GM23338 (cell line): ENCODE results near the gene INO80. TPM values are rescaled to one million over a fixed set of nuclear protein-coding genes. Genes with fewer than 3 reads are reported as not detected.

Experiments used
- ATAC-seq: fragments of 200-7000 bp; cut with Tn5 transposase; 3 replicates; pipeline ENCODE4 v1.9.1; 2020
- DNase-seq: peaks from one replicate; pipeline ENCODE4 v3.0.0-alpha.2; 2015; ENCODE audit warnings: low spot score
- H2AFZ ChIP-seq: fragments of 200-600 bp; sonication (generic); 2 replicates; pipeline ENCODE4 v1.8.0; 2016; ENCODE audit warnings: antibody characterized with exemption, mild to moderate bottlenecking, moderate library complexity
- H3F3A ChIP-seq: fragments of 200-600 bp; sonication (generic); replicated peaks from 2 replicates; pipeline ENCODE4 v1.8.0; 2017; ENCODE audit warnings: antibody characterized with exemption, mixed run types, low read depth
- H3K27ac ChIP-seq: fragments of 200-600 bp; sonication (generic); 2 replicates; pipeline ENCODE4 v1.6.1; 2016; ENCODE audit warnings: low read depth
- H3K27me3 ChIP-seq: fragments of 200-600 bp; sonication (generic); 2 replicates; pipeline ENCODE4 v1.8.0; 2016; ENCODE audit warnings: mild to moderate bottlenecking, mixed run types, moderate library complexity; ENCODE audit not compliant: insufficient read depth
- H3K36me3 ChIP-seq: fragments of 200-600 bp; sonication (generic); 2 replicates; pipeline ENCODE4 v1.8.0; 2016; ENCODE audit warnings: mild to moderate bottlenecking; ENCODE audit not compliant: insufficient read depth
- H3K4me1 ChIP-seq: fragments of 200-600 bp; sonication (generic); 2 replicates; pipeline ENCODE4 v1.8.0; 2016; ENCODE audit warnings: mild to moderate bottlenecking, moderate library complexity; ENCODE audit not compliant: insufficient read depth
- H3K4me2 ChIP-seq: fragments of 200-600 bp; sonication (generic); 2 replicates; pipeline ENCODE4 v1.7.1; 2017; ENCODE audit warnings: mixed run types
- H3K4me3 ChIP-seq: fragments of 200-600 bp; sonication (generic); 2 replicates; pipeline ENCODE4 v1.6.1; 2016; ENCODE audit warnings: mixed run types
- H3K79me2 ChIP-seq: fragments of 200-600 bp; sonication (generic); replicated peaks from 2 replicates; pipeline ENCODE4 v1.8.0; 2017; ENCODE audit warnings: mild to moderate bottlenecking; ENCODE audit not compliant: insufficient read depth
- H3K9me2 ChIP-seq: fragments of 200-600 bp; sonication (generic); 2 replicates; pipeline ENCODE4 v1.8.0; 2017; ENCODE audit not compliant: insufficient read depth
- H4K20me1 ChIP-seq: fragments of 200-600 bp; sonication (generic); replicated peaks from 2 replicates; pipeline ENCODE4 v1.8.0; 2017; ENCODE audit warnings: mild to moderate bottlenecking; ENCODE audit not compliant: insufficient read depth
- H3K27ac Mint-ChIP-seq: 2 replicates; pipeline ENCODE4 v1.8.0; 2020; ENCODE audit warnings: inconsistent platforms, mild to moderate bottlenecking, moderate library complexity, mixed read lengths
- H3K27me3 Mint-ChIP-seq: 3 replicates; pipeline ENCODE4 v1.8.0; 2022; ENCODE audit warnings: low read depth, mild to moderate bottlenecking, moderate library complexity, mixed read lengths, inconsistent platforms; ENCODE audit not compliant: insufficient read depth, poor library complexity
- H3K36me3 Mint-ChIP-seq: 3 replicates; pipeline ENCODE4 v1.8.0; 2021; ENCODE audit warnings: low read depth, mild to moderate bottlenecking, inconsistent platforms, moderate library complexity, mixed read lengths
- H3K4me1 Mint-ChIP-seq: 3 replicates; pipeline ENCODE4 v1.8.0; 2020; ENCODE audit warnings: mild to moderate bottlenecking, inconsistent platforms, mixed read lengths
- H3K4me3 Mint-ChIP-seq: 3 replicates; pipeline ENCODE4 v1.8.0; 2021; ENCODE audit warnings: moderate library complexity, mild to moderate bottlenecking, inconsistent platforms, mixed read lengths
- H3K9me3 Mint-ChIP-seq: 3 replicates; pipeline ENCODE4 v1.8.0; 2020; ENCODE audit warnings: moderate library complexity, mild to moderate bottlenecking, inconsistent platforms, mixed read lengths
- CREB1 ChIP-seq: fragments of 250-450 bp; sonication (Bioruptor Pico); IDR thresholded peaks from 2 replicates; pipeline ENCODE4 v1.5.0; 2020; ENCODE audit warnings: low read depth, mild to moderate bottlenecking, moderate library complexity
- CTCF ChIP-seq, 2 experiments: fragments of 200-600 bp in 1 of 2; sonication (generic) in 1 of 2; conservative IDR thresholded peaks; 2 replicates each; pipeline versions ENCODE4 v1.5.1 to v1.6.1; 2016 to 2017; ENCODE audit warnings: antibody characterized with exemption in 2 of 2, low read depth in 2 of 2, mild to moderate bottlenecking in 2 of 2, moderate library complexity in 1 of 2
- ETS1 ChIP-seq: IDR thresholded peaks from 2 replicates; pipeline ENCODE4 v1.6.1; 2016; ENCODE audit warnings: antibody characterized with exemption
- EZH2 ChIP-seq: fragments of 200-600 bp; sonication (generic); IDR thresholded peaks from one replicate; pipeline ENCODE4 v1.8.0; 2017; ENCODE audit warnings: antibody characterized with exemption, mild to moderate bottlenecking, low read depth; ENCODE audit not compliant: unreplicated experiment
- EZH2phosphoT487 ChIP-seq: fragments of 200-600 bp; sonication (generic); IDR thresholded peaks from one replicate; pipeline ENCODE4 v1.8.1; 2018; ENCODE audit warnings: antibody characterized with exemption; ENCODE audit not compliant: unreplicated experiment
- JUNB ChIP-seq: IDR thresholded peaks from one replicate; pipeline ENCODE4 v1.6.1; 2016; ENCODE audit warnings: antibody characterized with exemption; ENCODE audit not compliant: unreplicated experiment
- NANOG ChIP-seq: IDR thresholded peaks from 2 replicates; pipeline ENCODE4 v1.6.1; 2016; ENCODE audit warnings: antibody characterized with exemption, borderline replicate concordance
- POLR2AphosphoS5 ChIP-seq: IDR thresholded peaks from 2 replicates; pipeline ENCODE4 v1.6.1; 2016; ENCODE audit warnings: antibody characterized with exemption, low read depth
- STAT1 ChIP-seq: IDR thresholded peaks from one replicate; pipeline ENCODE4 v1.6.1; 2016; ENCODE audit warnings: antibody characterized with exemption; ENCODE audit not compliant: unreplicated experiment
- ZNF114 ChIP-seq: fragments of 250-450 bp; sonication (Bioruptor Pico); IDR thresholded peaks from 2 replicates; pipeline ENCODE4 v1.5.0; 2020; ENCODE audit warnings: mild to moderate bottlenecking, moderate library complexity
- ZNF331 ChIP-seq: fragments of 250-450 bp; sonication (Bioruptor Pico); IDR thresholded peaks from 2 replicates; pipeline ENCODE4 v1.5.0; 2020; ENCODE audit warnings: low read depth, mild to moderate bottlenecking, moderate library complexity
- ZNF462 ChIP-seq: fragments of 250-450 bp; sonication (Bioruptor Pico); IDR thresholded peaks from 2 replicates; pipeline ENCODE4 v1.5.0; 2020; ENCODE audit warnings: mild to moderate bottlenecking, moderate library complexity
- polyA plus RNA-seq: library from polyadenylated mRNA; unstranded; fragments of >200 nt; fragmentation: Nextera tagmentation; extraction: Ambion mirVana; gene quantifications from 2 replicates; pipeline ENCODE4 v1.2.1, GENCODE V29; 2016
- total RNA-seq: library from RNA; depleted of rRNA; stranded (reverse); fragments of >200 nt; shearing (Covaris generic); gene quantifications from 2 replicates; pipeline ENCODE4 v1.2.3, GENCODE V29; 2014

The INO80 gene
- total and polyA plus RNA-seq, 2 experiments from 2014 or later = 6.5 to 24.9 TPM

GRCh38 chr15:40990789-40991188 lies 125.3 kb downstream of the INO80 start (continued):
- TF ChIP-seq ZNF462 (CRISPR knock-in tag) (no peak), POLR2AphosphoS5 (no peak), ZNF114 (no peak), NANOG (no peak), EZH2 (no peak), ZNF331 (CRISPR knock-in tag) (no peak), CREB1 (CRISPR knock-in tag) (no peak)

- Histone ChIP-seq H3K4me2 (no peak overlapping the region), H3K4me3 (no peak overlapping the region), H3K36me3 (peaks cover 35% of the 10 kb centered on the region), H3K79me2 (no peaks in the 10 kb centered on the region), H3K9me2 (no peaks in the 10 kb centered on the region), H3K4me1 (peaks cover 12% of the 10 kb centered on the region; the same call in 1 of the 2 replicates), H3F3A (0 out of 2 replicates have a peak, but pooled peaks cover 12% of the 10 kb centered on the region), H3K27me3 (no peaks in the 10 kb centered on the region), H4K20me1 (0 out of 2 replicates have a peak, but pooled peaks cover 6% of the 10 kb centered on the region), H3K27ac (no peak overlapping the region; the same call in 1 of the 2 replicates), H2AFZ (no peak overlapping the region)
- H3K27me3 Mint-ChIP-seq = peaks cover 1% of the 10 kb centered on the region
- no peak for ATAC-seq
- H3K4me3 Mint-ChIP-seq = no peak overlapping the region
- no peaks in the 10 kb centered on the region for H3K9me3 Mint-ChIP-seq
- H3K4me1 Mint-ChIP-seq = peaks cover 15% of the 10 kb centered on the region
- DNase-seq = no peak
- H3K36me3 Mint-ChIP-seq = peaks cover 55% of the 10 kb centered on the region
- no peak overlapping the region; the same call in 1 of the 2 replicates for H3K27ac Mint-ChIP-seq
- TF ChIP-seq STAT1 (no peak), EZH2 (no peak), EZH2phosphoT487 (no peak), CTCF (conservative IDR thresholded peaks at IDR 0.05; ENCODE audit: low read depth in 2 of 2) (no peak), ZNF114 (no peak), NANOG (no peak), ETS1 (no peak), JUNB (no peak)
Measured at GRCh38 chr15:40990080-40990479, 126.0 kb downstream of the INO80 start.
